Activated CD4-positive, alpha-beta T cell treated with anti-CD3 and anti-CD28 coated beads, Interleukin-2, amount 50 U/mL, for 48 hours (primary cell): ENCODE measurements around the gene XCR1.
A peak's percentile ranks its signal among the peaks of the same experiment; 100 is the strongest.

Source experiments
- DNase-seq, 2 experiments: peaks; one replicate each; pipeline ENCODE4 v3.0.0-alpha.2; 2020

The XCR1 gene

GRCh38 chr3:45980819-45981218 is 46.5 kb downstream of the XCR1 start:
- no peak for DNase-seq

GRCh38 chr3:45980229-45980813 is 47.0 kb downstream of the XCR1 start:
- no peak for DNase-seq

GRCh38 chr3:45979378-45979777 is 47.9 kb downstream of the XCR1 start:
- DNase-seq = no peak

GRCh38 chr3:45978006-45978761 is 49.1 kb downstream of the XCR1 start:
- peak; percentile 55 to 66 for DNase-seq

GRCh38 chr3:45976191-45977091 is 50.8 kb downstream of the XCR1 start:
- DNase-seq = no peak

GRCh38 chr3:45975686-45976085 is 51.6 kb downstream of the XCR1 start:
- DNase-seq = no peak

GRCh38 chr3:45974686-45975085 is 52.6 kb downstream of the XCR1 start:
- DNase-seq = no peak

- DNase-seq = no peak
These were observed 54.5 kb downstream of the XCR1 start for GRCh38 chr3:45972534-45973402.

GRCh38 chr3:45969953-45970352 is 57.3 kb downstream of the XCR1 start:
- DNase-seq = no peak

GRCh38 chr3:45969116-45969515 is 58.2 kb downstream of the XCR1 start:
- DNase-seq = no peak

GRCh38 chr3:45968706-45969105 is 58.6 kb downstream of the XCR1 start:
- DNase-seq = no peak

GRCh38 chr3:45968149-45968548 is 59.1 kb downstream of the XCR1 start:
- no peak for DNase-seq

- DNase-seq = no peak
These were observed 59.6 kb downstream of the XCR1 start for GRCh38 chr3:45967724-45968123.
